Keratinocyte (primary cell): Measurements from ENCODE around the gene BAZ2B. TPM values are rescaled to one million over a fixed set of nuclear protein-coding genes. Genes with fewer than 3 reads are reported as not detected.

Experiments
- DNase-seq: peaks from one replicate; pipeline ENCODE4 v3.0.0-alpha.2; 2011; ENCODE audit warnings: low read depth, missing footprints, low spot score
- FAIRE-seq: peaks from 2 replicates; lab custom pipeline; 2011; peaks lifted over from hg19 to GRCh38; lab: Jason Lieb, UNC
- H2AFZ ChIP-seq: 2 replicates; pipeline ENCODE4 v1.6.0; 2012; ENCODE audit warnings: low read length, control low read depth, inconsistent platforms; ENCODE audit not compliant: control insufficient read depth
- H3K27ac ChIP-seq: 2 replicates; pipeline ENCODE4 v1.5.1; 2011; ENCODE audit warnings: low read length; ENCODE audit not compliant: control insufficient read depth, insufficient read depth
- H3K27me3 ChIP-seq: 3 replicates; pipeline ENCODE4 v1.6.0; 2011; ENCODE audit warnings: low read length; ENCODE audit not compliant: control insufficient read depth, insufficient read depth; ENCODE audit errors: extremely low read depth
- H3K36me3 ChIP-seq, 2 experiments: 2 replicates in 1 of 2; 3 replicates in 1 of 2; pipeline ENCODE4 v1.5.1; 2011; ENCODE audit warnings: low read length in 2 of 2, mild to moderate bottlenecking in 1 of 2; ENCODE audit not compliant: control insufficient read depth in 2 of 2, insufficient read depth in 2 of 2; ENCODE audit errors: extremely low read depth in 1 of 2
- H3K4me1 ChIP-seq: 3 replicates; pipeline ENCODE4 v1.5.1; 2011; ENCODE audit warnings: low read length; ENCODE audit not compliant: control insufficient read depth, insufficient read depth; ENCODE audit errors: extremely low read depth
- H3K4me2 ChIP-seq: 3 replicates; pipeline ENCODE4 v1.6.0; 2011; ENCODE audit warnings: low read depth, low read length; ENCODE audit not compliant: control insufficient read depth, insufficient read depth; ENCODE audit errors: extremely low read depth
- H3K4me3 ChIP-seq, 3 experiments: fragments of 200-600 bp in 1 of 3; sonication (generic) in 1 of 3; 2 replicates in 2 of 3; 3 replicates in 1 of 3; pipeline ENCODE4 v1.5.1; 2011 to 2016; ENCODE audit warnings: low read length in 3 of 3, mild to moderate bottlenecking in 3 of 3, control low read depth in 2 of 3, inconsistent platforms in 1 of 3, low read depth in 1 of 3, mixed read lengths in 1 of 3, mixed run types in 1 of 3, moderate library complexity in 1 of 3; ENCODE audit not compliant: control insufficient read depth in 2 of 3, insufficient read depth in 2 of 3; ENCODE audit errors: extremely low read depth in 1 of 3
- H3K79me2 ChIP-seq: 2 replicates; pipeline ENCODE4 v1.6.0; 2012; ENCODE audit warnings: low read length; ENCODE audit not compliant: control insufficient read depth, insufficient read depth
- H3K9ac ChIP-seq: 3 replicates; pipeline ENCODE4 v1.6.0; 2011; ENCODE audit warnings: low read length; ENCODE audit not compliant: control insufficient read depth, insufficient read depth; ENCODE audit errors: extremely low read depth
- H3K9me1 ChIP-seq: 3 replicates; pipeline ENCODE4 v1.6.0; 2011; ENCODE audit warnings: low read length; ENCODE audit not compliant: control insufficient read depth, insufficient read depth; ENCODE audit errors: extremely low read depth
- H3K9me3 ChIP-seq: 2 replicates; pipeline ENCODE4 v1.5.1; 2012; ENCODE audit warnings: low read depth, low read length; ENCODE audit not compliant: control insufficient read depth
- H4K20me1 ChIP-seq: 3 replicates; pipeline ENCODE4 v1.6.0; 2011; ENCODE audit warnings: low read length; ENCODE audit not compliant: control insufficient read depth, insufficient read depth; ENCODE audit errors: extremely low read depth
- EZH2 ChIP-seq: IDR thresholded peaks from one replicate; pipeline ENCODE4 v1.6.1; 2012; ENCODE audit warnings: inconsistent platforms, mild to moderate bottlenecking, low read length, moderate library complexity
- dilution Hi-C: fragments of 300-500 bp; cut with MboI; formaldehyde crosslinking; loops from one replicate; pipeline ENCODE4 v1.7.0; 2020; ENCODE audit warnings: low sequenced_read_pairs; ENCODE audit not compliant: extremely low pct_ligation_motif_present
- polyA plus RNA-seq, 5 experiments: library from polyadenylated mRNA; depleted of rRNA in 3 of 5; stranded (reverse) in 3 of 5; stranded (forward) in 1 of 5; unstranded in 1 of 5; fragments of >200 nt; gene quantifications; 1 replicate in 1 of 5; 2 replicates in 3 of 5; 3 replicates in 1 of 5; pipeline versions ENCODE4 v1.2.1 to v1.2.3, GENCODE V29; 2011 to 2012; ENCODE audit warnings: missing spikeins in 2 of 5, low read depth in 1 of 5, low replicate concordance in 1 of 5
- TF ChIP-seq, protein P1 (sequence below), 3 experiments: IDR thresholded peaks in 1 of 3; conservative IDR thresholded peaks in 1 of 3; optimal IDR thresholded peaks in 1 of 3; 2 replicates in 2 of 3; 3 replicates in 1 of 3; pipeline versions ENCODE3 to v1.5.1; 2011; ENCODE audit warnings: low read length in 3 of 3, mild to moderate bottlenecking in 3 of 3, moderate library complexity in 2 of 3, control low read depth in 1 of 3, inconsistent platforms in 1 of 3; ENCODE audit not compliant: insufficient read depth in 2 of 3; ENCODE audit errors: extremely low read depth in 1 of 3

The BAZ2B gene
- polyA plus RNA-seq, 1 donor (not counting 4 experiments of a cell fraction or from before 2014, with no cell fraction given): 27.0 TPM

GRCh38 chr2:159542101-159542500, 74.2 kb downstream of the BAZ2B start:
- dilution Hi-C loops: no loop called here
- Histone ChIP-seq H3K27me3 (no peaks in the 10 kb centered on the region), H3K4me1 (no peaks in the 10 kb centered on the region), H3K27ac (no peak overlapping the region), H3K4me3 (no peak overlapping the region), H3K9me3 (peaks cover 2% of the 10 kb centered on the region), H2AFZ (no peak overlapping the region), H4K20me1 (no peaks in the 10 kb centered on the region), H3K9me1 (no peaks in the 10 kb centered on the region), H3K36me3 (peaks cover 0 to 2% of the 10 kb centered on the region in 2 experiments), H3K79me2 (no peaks in the 10 kb centered on the region), H3K4me2 (no peak overlapping the region), H3K9ac (no peak overlapping the region)
- no peak for TF ChIP-seq EZH2
- TF ChIP-seq, protein P1, sequence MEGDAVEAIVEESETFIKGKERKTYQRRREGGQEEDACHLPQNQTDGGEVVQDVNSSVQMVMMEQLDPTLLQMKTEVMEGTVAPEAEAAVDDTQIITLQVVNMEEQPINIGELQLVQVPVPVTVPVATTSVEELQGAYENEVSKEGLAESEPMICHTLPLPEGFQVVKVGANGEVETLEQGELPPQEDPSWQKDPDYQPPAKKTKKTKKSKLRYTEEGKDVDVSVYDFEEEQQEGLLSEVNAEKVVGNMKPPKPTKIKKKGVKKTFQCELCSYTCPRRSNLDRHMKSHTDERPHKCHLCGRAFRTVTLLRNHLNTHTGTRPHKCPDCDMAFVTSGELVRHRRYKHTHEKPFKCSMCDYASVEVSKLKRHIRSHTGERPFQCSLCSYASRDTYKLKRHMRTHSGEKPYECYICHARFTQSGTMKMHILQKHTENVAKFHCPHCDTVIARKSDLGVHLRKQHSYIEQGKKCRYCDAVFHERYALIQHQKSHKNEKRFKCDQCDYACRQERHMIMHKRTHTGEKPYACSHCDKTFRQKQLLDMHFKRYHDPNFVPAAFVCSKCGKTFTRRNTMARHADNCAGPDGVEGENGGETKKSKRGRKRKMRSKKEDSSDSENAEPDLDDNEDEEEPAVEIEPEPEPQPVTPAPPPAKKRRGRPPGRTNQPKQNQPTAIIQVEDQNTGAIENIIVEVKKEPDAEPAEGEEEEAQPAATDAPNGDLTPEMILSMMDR (optimal IDR thresholded peaks at IDR 0.05 in 1 of 3, IDR thresholded peaks at IDR 0.05 in 1 of 3, conservative IDR thresholded peaks at IDR 0.05 in 1 of 3; ENCODE audit: extremely low read depth in 1 of 3, insufficient read depth in 2 of 3, low read length in 3 of 3): no peak
- no peak for FAIRE-seq
- DNase-seq: no peak

DNA sequence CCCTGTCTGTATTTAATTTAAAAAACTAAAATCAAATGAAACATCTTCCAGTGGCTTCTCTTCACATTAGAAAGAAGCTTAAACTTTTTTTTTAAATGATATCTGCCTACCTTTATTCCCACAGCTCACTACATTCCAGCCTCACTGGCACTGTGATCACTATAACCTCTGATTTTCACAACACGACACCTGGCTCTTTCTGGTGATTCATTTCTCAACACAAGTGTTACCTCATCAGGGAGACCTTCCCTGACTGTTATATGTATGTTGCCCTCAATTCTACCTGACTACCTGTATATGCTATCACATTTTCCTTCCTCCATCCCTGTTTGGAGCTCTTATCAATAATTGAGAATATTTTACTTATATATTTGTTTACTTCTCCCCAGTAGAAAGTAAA, 76.6 kb downstream of the BAZ2B start:
- H3K79me2 ChIP-seq: no peaks in the 10 kb centered on the region
- H3K27ac ChIP-seq: no peak overlapping the region
- H3K4me1 ChIP-seq: no peaks in the 10 kb centered on the region
- no peak overlapping the region for H3K9ac ChIP-seq
- TF ChIP-seq, protein P1 (optimal IDR thresholded peaks at IDR 0.05 in 1 of 3, IDR thresholded peaks at IDR 0.05 in 1 of 3, conservative IDR thresholded peaks at IDR 0.05 in 1 of 3; ENCODE audit: extremely low read depth in 1 of 3, insufficient read depth in 2 of 3, low read length in 3 of 3): no peak
- no peak for TF ChIP-seq EZH2
- no peaks in the 10 kb centered on the region for H4K20me1 ChIP-seq
- no peak for DNase-seq
- H3K27me3 ChIP-seq: no peaks in the 10 kb centered on the region
- H3K9me1 ChIP-seq: no peaks in the 10 kb centered on the region
- no peak overlapping the region for H2AFZ ChIP-seq
- H3K4me2 ChIP-seq: no peak overlapping the region
- H3K36me3 ChIP-seq: peaks cover 0 to 2% of the 10 kb centered on the region in 2 experiments
- no peak overlapping the region for H3K4me3 ChIP-seq
- no peak for FAIRE-seq
- peaks cover 2% of the 10 kb centered on the region for H3K9me3 ChIP-seq
- dilution Hi-C loops: no loop called here
